Forelimb muscle (tissue), 1 donor: ENCODE results near the gene NOS1AP. TPM values are rescaled to one million over a fixed set of nuclear protein-coding genes. Genes with fewer than 3 reads are reported as not detected.
"Not testable (repeated sequence)": the region's sequence is repeated elsewhere in the genome, so short reads cannot be mapped to it uniquely, and the experiment has no call there.

ENCODE experiments used
- DNase-seq: peaks from one replicate; pipeline ENCODE4 v3.0.0-alpha.2; 2013; ENCODE audit warnings: low read depth
- polyA plus RNA-seq: library from polyadenylated mRNA; unstranded; fragments of 120-200 nt; gene quantifications from one replicate; pipeline ENCODE4 v1.2.1, GENCODE V29; 2013; ENCODE audit not compliant: insufficient read length

Gene NOS1AP
- polyA plus RNA-seq, 1 donor = 0.56 TPM

GRCh38 chr1:162404550-162405160 lies 335.2 kb downstream of the NOS1AP start:
- DNase-seq = no peak

DNA sequence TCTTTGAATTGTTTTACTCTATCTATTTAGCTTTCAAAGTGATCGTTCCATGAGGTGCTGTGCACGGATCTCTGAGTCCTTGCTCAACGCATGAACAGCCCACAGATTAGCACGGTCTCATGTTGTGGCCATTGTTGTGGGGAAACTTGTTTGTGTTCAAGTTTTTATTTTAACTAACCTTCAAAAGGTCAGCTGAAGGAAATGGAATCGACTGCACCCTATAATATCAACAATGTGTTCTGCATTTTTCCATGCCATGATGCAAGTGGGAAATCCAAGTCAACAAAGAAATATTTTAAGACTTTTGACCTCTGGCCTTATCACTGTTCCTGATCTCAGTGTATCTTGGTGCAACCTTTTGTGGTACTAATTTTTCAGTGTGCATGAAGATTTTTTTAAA lies 336.3 kb downstream of the NOS1AP start:
- DNase-seq = no peak

- no peak for DNase-seq
These were observed 337.3 kb downstream of the NOS1AP start for GRCh38 chr1:162406811-162407210.

- DNase-seq = no peak
These were observed 338.0 kb downstream of the NOS1AP start for GRCh38 chr1:162407539-162407938.

- DNase-seq = no peak
These were observed 342.5 kb downstream of the NOS1AP start, which contains the start of gene SH2D1B for GRCh38 chr1:162412002-162412401. TSS of gene SH2D1B (minus strand) at chr1:162412136. CDS start at chr1:162412016, 120 bp downstream.

- DNase-seq = no peak
These were observed 346.7 kb downstream of the NOS1AP start for GRCh38 chr1:162416215-162416614.

- DNase-seq = no peak
These were observed 347.4 kb downstream of the NOS1AP start for GRCh38 chr1:162416909-162417308.

DNA sequence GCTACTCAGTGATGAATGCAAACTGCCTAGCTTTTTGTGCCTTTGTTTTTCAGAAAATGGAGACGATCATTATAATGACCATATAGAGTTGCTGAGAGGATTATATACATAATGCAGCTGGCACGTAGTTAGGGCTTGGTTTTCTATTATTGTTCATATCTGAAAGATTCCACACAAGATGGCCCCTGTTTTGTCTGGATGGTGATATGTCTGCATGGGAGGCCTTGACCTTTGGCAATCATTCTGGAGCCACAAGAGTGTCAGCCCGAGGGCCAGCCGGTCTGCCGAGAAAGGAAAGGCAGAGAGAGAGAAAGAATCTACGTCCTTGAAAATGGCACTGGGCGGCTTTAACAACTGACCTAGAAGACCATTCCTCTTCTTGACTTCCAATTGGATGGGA lies 348.2 kb downstream of the NOS1AP start:
- no peak for DNase-seq

- not testable (repeated sequence) for DNase-seq
These were observed 349.1 kb downstream of the NOS1AP start for GRCh38 chr1:162418584-162418983.

DNA sequence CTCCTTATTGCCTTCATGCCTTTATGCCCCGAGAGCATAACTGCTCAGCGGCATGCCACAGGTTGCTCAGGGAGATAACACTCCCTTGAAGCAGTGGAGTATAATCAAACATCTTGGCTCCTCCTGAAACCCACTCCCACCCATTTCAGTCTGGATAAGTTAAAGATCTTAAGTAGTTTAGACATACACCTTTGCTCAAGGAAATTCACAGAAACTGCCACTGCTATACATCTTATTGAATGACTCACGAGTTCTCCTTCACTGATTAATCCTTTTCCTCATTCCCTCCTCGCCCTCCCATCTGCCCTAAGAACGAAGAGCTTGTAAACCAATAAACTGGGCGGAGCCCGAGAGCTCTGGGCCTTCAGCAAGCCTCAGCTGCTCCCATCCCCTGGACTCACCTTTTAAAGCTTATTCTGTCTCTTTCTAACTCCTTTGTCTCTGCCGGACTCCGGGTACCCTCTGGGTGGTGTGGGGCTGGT lies 350.0 kb downstream of the NOS1AP start:
- DNase-seq = not testable (repeated sequence)

Other genes with a start within 250 kb of the NOS1AP start
- 83.5 TPM for gene OLFML2B, start 45.8 kb upstream of the NOS1AP start, polyA plus RNA-seq